KMS-11 (cell line): Measurements from ENCODE around the gene TCHH.

ENCODE experiments used
- H2AFZ ChIP-seq: fragments of 200-600 bp; sonication (generic); 2 replicates; pipeline ENCODE4 v1.6.1; 2016; ENCODE audit warnings: antibody characterized with exemption, mixed run types, low read depth
- H3K27ac ChIP-seq: fragments of 200-600 bp; sonication (generic); 2 replicates; pipeline ENCODE4 v1.6.1; 2016; ENCODE audit warnings: mild to moderate bottlenecking, mixed run types
- H3K27me3 ChIP-seq: fragments of 200-600 bp; sonication (generic); 2 replicates; pipeline ENCODE4 v1.6.1; 2017; ENCODE audit warnings: mild to moderate bottlenecking, low read depth, mixed run types, moderate library complexity; ENCODE audit not compliant: insufficient read depth
- H3K36me3 ChIP-seq: fragments of 200-600 bp; sonication (generic); 2 replicates; pipeline ENCODE4 v1.6.1; 2017; ENCODE audit warnings: mild to moderate bottlenecking, mixed run types; ENCODE audit not compliant: insufficient read depth
- H3K4me1 ChIP-seq: fragments of 200-600 bp; sonication (generic); 2 replicates; pipeline ENCODE4 v1.6.1; 2016; ENCODE audit warnings: mild to moderate bottlenecking, low read depth, mixed run types; ENCODE audit not compliant: poor library complexity, severe bottlenecking
- H3K4me2 ChIP-seq: fragments of 200-600 bp; sonication (generic); 2 replicates; pipeline ENCODE4 v1.7.0; 2016; ENCODE audit warnings: mild to moderate bottlenecking, mixed run types
- H3K4me3 ChIP-seq: fragments of 200-600 bp; sonication (generic); IDR thresholded peaks from 2 replicates; pipeline ENCODE4 v1.6.1; 2017; ENCODE audit warnings: low read depth, low read length, mixed read lengths; ENCODE audit not compliant: insufficient read depth
- H3K79me2 ChIP-seq: fragments of 200-600 bp; sonication (generic); 2 replicates; pipeline ENCODE4 v1.6.1; 2016; ENCODE audit warnings: low read depth, mixed run types; ENCODE audit not compliant: insufficient read depth
- H3K9ac ChIP-seq: fragments of 200-600 bp; sonication (generic); 2 replicates; pipeline ENCODE4 v1.6.1; 2016; ENCODE audit warnings: mild to moderate bottlenecking, mixed run types
- H4K20me1 ChIP-seq: fragments of 200-600 bp; sonication (generic); 2 replicates; pipeline ENCODE4 v1.6.1; 2016; ENCODE audit warnings: mild to moderate bottlenecking, mixed run types; ENCODE audit not compliant: insufficient read depth
- TF ChIP-seq, protein P1 (sequence below): fragments of 200-600 bp; sonication (generic); conservative IDR thresholded peaks from 2 replicates; pipeline ENCODE4 v1.6.1; 2017; ENCODE audit warnings: low read depth, mild to moderate bottlenecking, antibody characterized with exemption, low read length, moderate library complexity, mixed read lengths

Gene TCHH

DNA sequence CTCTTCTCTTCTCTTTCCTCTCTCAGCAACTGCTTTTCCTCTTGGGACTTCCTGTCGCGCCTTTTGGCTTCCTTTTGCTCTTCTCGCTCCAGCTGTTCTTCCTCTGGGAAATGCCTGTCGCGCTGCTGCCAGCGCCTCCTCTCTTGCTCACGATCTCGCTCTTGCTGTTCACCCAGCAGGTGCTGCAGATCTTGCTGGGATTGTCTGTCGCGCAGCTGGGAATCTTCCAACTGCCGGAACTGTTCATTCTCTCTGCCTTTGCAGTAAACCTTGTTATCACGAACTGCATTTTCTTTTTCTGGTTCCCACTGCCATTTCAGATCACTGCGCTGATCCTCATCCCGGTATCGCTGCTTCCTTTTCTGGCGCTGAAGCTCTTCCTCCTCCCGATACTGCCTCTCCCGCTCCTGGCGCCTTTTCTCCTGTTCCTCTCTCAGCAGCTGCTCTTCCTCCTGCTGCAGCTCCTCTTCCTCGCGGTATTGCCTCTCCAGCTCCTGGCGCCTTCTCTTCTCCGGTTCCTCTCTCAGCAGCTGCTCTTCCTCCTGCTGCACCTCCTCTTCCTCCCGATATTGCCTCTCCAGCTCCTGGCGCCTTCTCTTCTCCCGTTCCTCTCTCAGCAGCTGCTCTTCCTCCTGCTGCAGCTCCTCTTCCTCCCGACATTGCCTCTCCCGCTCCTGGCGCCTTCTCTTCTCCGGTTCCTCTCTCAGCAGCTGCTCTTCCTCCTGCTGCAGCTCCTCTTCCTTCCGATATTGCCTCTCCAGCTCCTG is 5.8 kb downstream of the TCHH start:
- Histone ChIP-seq H3K9ac (peak overlapping the region; percentile 23; the same call in 1 of the 2 replicates), H3K79me2 (no peaks in the 10 kb centered on the region), H3K27me3 (peaks cover 23% of the 10 kb centered on the region), H4K20me1 (no peaks in the 10 kb centered on the region), H3K4me1 (peaks cover 23% of the 10 kb centered on the region), H3K4me3 (peak overlapping the region; percentile 72), H2AFZ (peak overlapping the region; percentile 87), H3K27ac (no peak overlapping the region), H3K4me2 (peak overlapping the region; percentile 94), H3K36me3 (no peaks in the 10 kb centered on the region)
- TF ChIP-seq, protein P1, sequence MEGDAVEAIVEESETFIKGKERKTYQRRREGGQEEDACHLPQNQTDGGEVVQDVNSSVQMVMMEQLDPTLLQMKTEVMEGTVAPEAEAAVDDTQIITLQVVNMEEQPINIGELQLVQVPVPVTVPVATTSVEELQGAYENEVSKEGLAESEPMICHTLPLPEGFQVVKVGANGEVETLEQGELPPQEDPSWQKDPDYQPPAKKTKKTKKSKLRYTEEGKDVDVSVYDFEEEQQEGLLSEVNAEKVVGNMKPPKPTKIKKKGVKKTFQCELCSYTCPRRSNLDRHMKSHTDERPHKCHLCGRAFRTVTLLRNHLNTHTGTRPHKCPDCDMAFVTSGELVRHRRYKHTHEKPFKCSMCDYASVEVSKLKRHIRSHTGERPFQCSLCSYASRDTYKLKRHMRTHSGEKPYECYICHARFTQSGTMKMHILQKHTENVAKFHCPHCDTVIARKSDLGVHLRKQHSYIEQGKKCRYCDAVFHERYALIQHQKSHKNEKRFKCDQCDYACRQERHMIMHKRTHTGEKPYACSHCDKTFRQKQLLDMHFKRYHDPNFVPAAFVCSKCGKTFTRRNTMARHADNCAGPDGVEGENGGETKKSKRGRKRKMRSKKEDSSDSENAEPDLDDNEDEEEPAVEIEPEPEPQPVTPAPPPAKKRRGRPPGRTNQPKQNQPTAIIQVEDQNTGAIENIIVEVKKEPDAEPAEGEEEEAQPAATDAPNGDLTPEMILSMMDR = no peak

DNA sequence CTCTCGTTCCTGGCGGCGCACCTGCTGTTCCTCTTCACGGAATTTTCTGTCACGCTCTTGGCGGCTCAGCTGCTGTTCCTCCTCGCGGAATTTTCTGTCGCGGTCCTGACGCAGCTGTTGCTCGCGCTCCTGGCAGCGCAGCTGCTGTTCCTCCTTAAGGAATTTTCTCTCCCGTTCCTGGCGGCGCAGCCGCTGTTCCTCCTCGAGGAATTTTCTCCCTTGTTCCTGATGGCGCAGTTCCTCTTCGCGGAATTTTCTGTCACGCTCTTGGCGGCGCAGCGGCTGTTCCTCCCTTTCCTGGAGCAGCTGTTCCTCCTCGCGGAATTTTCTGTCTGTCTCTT is 6.4 kb downstream of the TCHH start:
- Histone ChIP-seq H3K36me3 (no peaks in the 10 kb centered on the region), H3K4me3 (no peak overlapping the region), H3K4me2 (peak overlapping the region; percentile 94; the same call in 1 of the 2 replicates), H3K79me2 (no peaks in the 10 kb centered on the region), H3K27ac (no peak overlapping the region), H3K9ac (no peak overlapping the region), H3K4me1 (peaks cover 23% of the 10 kb centered on the region), H3K27me3 (peaks cover 17% of the 10 kb centered on the region), H2AFZ (no peak overlapping the region), H4K20me1 (no peaks in the 10 kb centered on the region)
- TF ChIP-seq, protein P1 = no peak

DNA sequence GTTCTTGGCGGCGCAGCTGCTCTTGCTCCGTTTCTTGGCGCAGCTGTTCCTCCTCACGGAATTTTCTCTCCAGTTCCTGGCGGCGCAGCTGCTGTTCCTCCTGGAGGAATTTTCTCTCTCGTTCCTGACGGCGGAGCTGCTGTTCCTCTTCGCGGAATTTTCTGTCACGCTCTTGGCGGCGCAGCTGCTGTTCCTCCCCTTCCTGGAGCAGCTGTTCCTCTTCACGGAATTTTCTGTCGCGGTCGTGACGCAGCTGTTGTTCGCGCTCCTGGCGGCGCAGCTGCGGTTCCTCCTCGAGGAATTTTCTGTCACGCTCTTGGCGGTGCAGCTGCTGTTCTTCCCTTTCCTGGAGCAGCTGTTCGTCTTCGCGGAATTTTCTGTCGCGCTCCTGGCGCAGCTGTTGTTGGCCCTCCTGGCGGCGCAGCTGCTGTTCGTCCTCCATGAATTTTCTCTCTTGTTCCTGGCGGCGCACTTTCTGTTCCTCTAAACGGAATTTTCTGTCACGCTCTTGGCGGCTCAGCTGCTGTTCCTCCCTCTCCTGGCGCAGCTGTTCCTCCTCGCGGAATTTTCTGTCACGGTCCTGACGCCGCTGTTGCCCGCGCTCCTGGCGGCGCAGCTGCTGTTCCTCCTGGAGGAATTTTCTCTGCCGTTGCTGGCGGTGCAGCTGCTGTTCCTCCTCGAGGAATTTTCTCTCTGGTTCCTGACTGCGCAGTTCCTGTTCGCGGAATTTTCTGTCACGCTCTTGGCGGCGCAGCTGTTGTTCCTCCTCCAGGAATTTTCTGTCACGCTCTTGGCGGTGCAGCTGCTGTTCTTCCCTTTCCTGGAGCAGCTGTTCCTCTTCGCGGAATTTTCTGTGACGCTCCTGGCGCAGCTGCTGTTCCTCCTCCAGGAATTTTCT is 7.0 kb downstream of the TCHH start:
- TF ChIP-seq, protein P1 = no peak
- Histone ChIP-seq H3K4me3 (no peak overlapping the region), H3K36me3 (no peaks in the 10 kb centered on the region), H3K4me1 (peaks cover 18% of the 10 kb centered on the region), H3K27me3 (peaks cover 14% of the 10 kb centered on the region), H2AFZ (no peak overlapping the region), H3K9ac (no peak overlapping the region), H4K20me1 (no peaks in the 10 kb centered on the region), H3K27ac (no peak overlapping the region), H3K4me2 (no peak overlapping the region), H3K79me2 (no peaks in the 10 kb centered on the region)

DNA sequence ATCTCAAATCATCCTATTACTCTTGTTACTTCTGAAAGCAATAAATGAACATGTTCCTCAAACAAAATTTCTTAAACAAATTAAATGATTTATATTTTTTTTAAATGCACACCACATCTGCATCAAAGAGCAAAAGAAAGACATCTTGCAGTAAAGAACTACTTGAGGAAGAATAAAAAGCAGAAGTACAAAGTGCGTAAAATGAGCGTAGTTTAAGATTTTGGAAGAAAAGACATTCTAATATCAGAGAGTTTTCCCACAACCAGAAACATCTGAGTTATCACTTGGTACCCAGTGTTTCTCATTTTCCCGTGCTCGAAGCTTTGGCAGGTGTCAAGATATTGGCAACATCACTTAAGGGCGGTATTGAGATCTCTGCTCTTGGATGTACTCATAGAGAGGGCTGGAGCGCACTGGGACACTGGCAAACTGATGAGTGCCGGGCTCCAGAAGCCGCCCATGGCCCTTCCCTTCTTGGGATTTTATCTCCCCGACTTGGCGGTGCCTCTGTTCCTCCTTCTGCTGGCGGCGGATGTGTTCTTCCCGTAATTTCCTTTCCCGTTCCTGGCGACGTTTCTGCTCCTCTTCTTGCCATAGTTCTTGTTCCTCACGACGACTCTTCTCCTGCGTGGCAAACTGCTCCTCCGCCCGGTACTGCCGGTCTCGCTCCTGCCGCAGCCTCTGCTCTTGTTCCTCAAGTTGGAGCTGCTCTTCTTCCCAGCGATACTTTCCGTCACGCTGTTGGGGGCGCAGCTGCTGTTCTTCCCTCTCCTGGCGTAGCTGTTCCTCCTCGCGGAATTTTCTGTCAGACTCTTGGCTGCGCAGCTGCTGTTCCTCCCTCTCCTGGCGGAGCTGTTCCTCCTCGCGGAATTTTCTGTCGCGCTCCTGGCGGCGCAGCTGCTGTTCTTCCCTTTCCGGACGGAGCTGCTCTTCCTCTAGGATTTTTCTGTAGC is 7.9 kb downstream of the TCHH start:
- no peak overlapping the region for H2AFZ ChIP-seq
- no peaks in the 10 kb centered on the region for H3K79me2 ChIP-seq
- peaks cover 14% of the 10 kb centered on the region for H3K27me3 ChIP-seq
- H4K20me1 ChIP-seq = no peaks in the 10 kb centered on the region
- no peaks in the 10 kb centered on the region for H3K36me3 ChIP-seq
- H3K4me3 ChIP-seq = no peak overlapping the region
- TF ChIP-seq, protein P1 = no peak
- H3K4me2 ChIP-seq = no peak overlapping the region
- H3K4me1 ChIP-seq = peaks cover 9% of the 10 kb centered on the region
- H3K9ac ChIP-seq = no peak overlapping the region
- H3K27ac ChIP-seq = no peak overlapping the region
